GM19455 (cell line): ENCODE data around the gene CAVIN4.

Source experiments
- ATAC-seq: cut with Tn5 transposase; IDR thresholded peaks from one replicate; pipeline ENCODE4 v1.9.1; 2021; ENCODE audit not compliant: unreplicated experiment

Gene CAVIN4

GRCh38 chr9:100577776-100578448 lies at the start of gene CAVIN4:
CAVIN4 (plus strand) TSS chr9:100578079; CDS start chr9:100578144, 65 bp downstream.
- no peak for ATAC-seq

GRCh38 chr9:100534401-100534800 lies 43.5 kb upstream of the CAVIN4 start:
- no peak for ATAC-seq

- no peak for ATAC-seq
Observed at GRCh38 chr9:100540327-100540726, 37.6 kb upstream of the CAVIN4 start.

GRCh38 chr9:100549048-100549447 lies 28.8 kb upstream of the CAVIN4 start:
- no peak for ATAC-seq

GRCh38 chr9:100554935-100555401 lies 22.9 kb upstream of the CAVIN4 start:
- no peak for ATAC-seq

GRCh38 chr9:100555471-100555870 lies 22.4 kb upstream of the CAVIN4 start:
- ATAC-seq = no peak

- no peak for ATAC-seq
Observed at GRCh38 chr9:100557053-100557452, 20.8 kb upstream of the CAVIN4 start.

- ATAC-seq = no peak
Observed at GRCh38 chr9:100561256-100561655, 16.6 kb upstream of the CAVIN4 start.

- no peak for ATAC-seq
Observed at GRCh38 chr9:100567856-100568255, 10.0 kb upstream of the CAVIN4 start.

- ATAC-seq = no peak
Observed at GRCh38 chr9:100573655-100574260, 4.1 kb upstream of the CAVIN4 start.

GRCh38 chr9:100575006-100575405 lies 2.9 kb upstream of the CAVIN4 start:
- ATAC-seq = no peak

- ATAC-seq = no peak
Observed at GRCh38 chr9:100575765-100576386, 2.0 kb upstream of the CAVIN4 start.

GRCh38 chr9:100578610-100579009 lies 731 bp downstream of the CAVIN4 start:
- no peak for ATAC-seq

- no peak for ATAC-seq
Observed at GRCh38 chr9:100579665-100580064, 1.8 kb downstream of the CAVIN4 start.

GRCh38 chr9:100580257-100580656 lies 2.4 kb downstream of the CAVIN4 start:
- ATAC-seq = no peak

- no peak for ATAC-seq
Observed at GRCh38 chr9:100581081-100581480, 3.2 kb downstream of the CAVIN4 start.

GRCh38 chr9:100581661-100582060 lies 3.8 kb downstream of the CAVIN4 start:
- ATAC-seq = no peak

- no peak for ATAC-seq
Observed at GRCh38 chr9:100583014-100583802, 5.3 kb downstream of the CAVIN4 start.

GRCh38 chr9:100584951-100585350 lies 7.1 kb downstream of the CAVIN4 start:
- no peak for ATAC-seq

- no peak for ATAC-seq
Observed at GRCh38 chr9:100586093-100586492, 8.2 kb downstream of the CAVIN4 start.

GRCh38 chr9:100587375-100587774 lies 9.5 kb downstream of the CAVIN4 start:
- ATAC-seq = no peak
